BJ (cell line): Measurements from ENCODE around the gene YPEL3. TPM values are rescaled to one million over a fixed set of nuclear protein-coding genes. Genes with fewer than 3 reads are reported as not detected.

Experiments
- CTCF ChIA-PET: fragments of 350-600 bp; formaldehyde crosslinking; extraction: SDS; loops from one replicate; lab custom pipeline; 2021; ENCODE audit warnings: antibody characterized with exemption, inconsistent platforms; lab: Yijun Ruan, JAX
- POLR2A ChIA-PET: fragments of 300-600 bp; sonication (Branson Sonifier 250); formaldehyde crosslinking; extraction: SDS; loops from one replicate; lab custom pipeline; 2021; ENCODE audit warnings: antibody characterized with exemption; lab: Charles Lee
- DNase-seq: peaks from one replicate; pipeline ENCODE4 v3.0.0-alpha.2; 2011; ENCODE audit warnings: low read depth
- H3K27me3 ChIP-seq: 2 replicates; pipeline ENCODE4 v1.6.0; 2011; ENCODE audit warnings: low read length; ENCODE audit not compliant: control insufficient read depth, insufficient read depth
- H3K36me3 ChIP-seq: 2 replicates; pipeline ENCODE4 v1.5.1; 2011; ENCODE audit warnings: low read length; ENCODE audit not compliant: control insufficient read depth, insufficient read depth
- H3K4me3 ChIP-seq: 2 replicates; pipeline ENCODE4 v1.5.1; 2011; ENCODE audit warnings: low read depth, mild to moderate bottlenecking, control low read depth, low read length
- CTCF ChIP-seq: IDR thresholded peaks from 2 replicates; pipeline ENCODE4 v1.5.1; 2011; ENCODE audit warnings: low read depth, mild to moderate bottlenecking, control low read depth, inconsistent platforms, low read length, moderate library complexity; ENCODE audit not compliant: insufficient read depth
- polyA plus RNA-seq: library from polyadenylated mRNA; depleted of rRNA; stranded (reverse); fragments of >200 nt; gene quantifications from 2 replicates; pipeline ENCODE4 v1.2.3, GENCODE V29; 2011

YPEL3 gene
- polyA plus RNA-seq, 1 experiment = 49.1 TPM

- Histone ChIP-seq H3K36me3 (peaks cover 35% of the 10 kb centered on the region), H3K27me3 (no peaks in the 10 kb centered on the region), H3K4me3 (no peak overlapping the region)
- no peak for DNase-seq
- ChIA-PET CTCF (no interaction called here), POLR2A (no interaction called here)
- no peak for TF ChIP-seq CTCF
These were observed 10.2 kb downstream of the YPEL3 start for GRCh38 chr16:30085820-30086219.

- H3K36me3 ChIP-seq = peaks cover 37% of the 10 kb centered on the region
- no peak overlapping the region for H3K4me3 ChIP-seq
- no peak for DNase-seq
- TF ChIP-seq CTCF = no peak
- POLR2A ChIA-PET = interaction anchor here (0.7 kb wide), 1 partner anchor 11 kb away, joined by 3 read pairs; the partner anchor contains the start of gene YPEL3
- CTCF ChIA-PET = no interaction called here
- H3K27me3 ChIP-seq = no peaks in the 10 kb centered on the region
These were observed 10.8 kb downstream of the YPEL3 start for GRCh38 chr16:30085247-30085646.

- peaks cover 37% of the 10 kb centered on the region for H3K36me3 ChIP-seq
- CTCF ChIA-PET = no interaction called here
- DNase-seq = no peak
- POLR2A ChIA-PET = interaction anchor here (0.7 kb wide), 1 partner anchor 11 kb away, joined by 3 read pairs; the partner anchor contains the start of gene YPEL3
- TF ChIP-seq CTCF = no peak
- no peak overlapping the region for H3K4me3 ChIP-seq
- no peaks in the 10 kb centered on the region for H3K27me3 ChIP-seq
These were observed 11.2 kb downstream of the YPEL3 start for GRCh38 chr16:30084816-30085159.

- Histone ChIP-seq H3K36me3 (peaks cover 41% of the 10 kb centered on the region), H3K27me3 (no peaks in the 10 kb centered on the region), H3K4me3 (no peak overlapping the region)
- DNase-seq = no peak
- POLR2A ChIA-PET = interaction anchor here (0.6 to 0.7 kb wide), 2 partner anchors 9 to 12 kb away, joined by 3 read pairs; partner anchors contain the start of gene YPEL3
- TF ChIP-seq CTCF = no peak
- CTCF ChIA-PET = no interaction called here
These were observed 11.8 kb downstream of the YPEL3 start for GRCh38 chr16:30084096-30084815.

- Histone ChIP-seq H3K27me3 (no peaks in the 10 kb centered on the region), H3K4me3 (no peak overlapping the region), H3K36me3 (peaks cover 45% of the 10 kb centered on the region)
- TF ChIP-seq CTCF = no peak
- ChIA-PET CTCF (no interaction called here), POLR2A (interaction anchor here (0.6 kb wide), 1 partner anchor 10 kb away, joined by 3 read pairs; no protein-coding TSS in a partner anchor)
- DNase-seq = no peak
These were observed 12.6 kb downstream of the YPEL3 start for GRCh38 chr16:30083216-30084055.
